ENCODE data around the gene LAMC3. TPM values are rescaled to one million over a fixed set of nuclear protein-coding genes. Genes with fewer than 3 reads are reported as not detected.

The LAMC3 gene
- total RNA-seq, 2 donors from 2014 or later = not detected

DNA sequence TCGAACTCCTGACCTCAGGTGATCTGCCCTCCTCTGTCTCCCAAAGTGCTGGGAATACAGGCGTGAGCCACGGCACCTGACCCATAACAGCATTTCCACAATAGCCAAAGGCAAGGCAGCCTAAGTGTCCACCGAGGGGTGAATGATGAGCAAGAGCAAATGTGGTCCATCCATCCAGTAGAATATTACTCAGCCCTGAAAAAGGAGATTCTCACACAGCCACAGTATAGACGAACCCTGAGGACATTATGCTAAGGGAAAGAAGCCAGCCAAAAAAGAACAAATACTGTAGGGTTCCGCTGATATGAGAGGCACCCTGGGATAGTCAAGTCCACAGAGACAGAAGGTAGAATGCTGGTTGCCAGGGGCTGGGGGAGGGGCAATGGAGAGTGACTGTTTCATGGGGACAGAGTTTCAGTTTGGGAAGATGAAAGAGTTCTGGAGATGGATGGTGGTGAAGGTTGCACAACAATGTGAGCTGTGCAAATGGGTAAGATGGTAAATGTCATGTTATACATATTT, 7.0 kb downstream of the LAMC3 start:
- DNase-seq (ENCODE audit: low spot score) = no peak
- no peak for ATAC-seq
- Mint-ChIP-seq H3K4me1 (ENCODE audit: low read depth in 2 of 2) (no peaks in the 10 kb centered on the region), H3K4me3 (no peak overlapping the region), H3K36me3 (no peaks in the 10 kb centered on the region), H3K9me3 (no peaks in the 10 kb centered on the region), H3K27ac (no peak overlapping the region), H3K27me3 (peaks cover 0 to 17% of the 10 kb centered on the region in 2 donors)

DNA sequence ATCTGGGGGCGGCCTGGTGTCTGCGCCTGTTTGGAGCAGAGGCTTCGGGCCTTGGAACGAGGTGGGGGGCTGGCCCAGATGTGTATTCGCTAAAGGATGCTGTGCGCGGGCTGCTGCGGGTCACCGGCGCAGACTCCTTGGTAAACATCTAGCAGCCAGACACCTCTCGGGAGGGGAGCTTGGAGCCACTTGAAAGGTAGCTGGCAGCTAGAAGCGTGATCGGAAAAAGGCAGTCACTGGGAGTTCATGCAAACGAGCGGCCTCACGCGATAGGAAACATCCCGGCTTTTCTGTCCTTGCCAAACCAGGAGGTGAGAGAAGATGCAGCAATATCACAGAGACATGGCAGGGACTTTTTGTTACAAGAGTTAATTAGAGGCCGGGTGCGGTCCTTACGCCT, 8.1 kb downstream of the LAMC3 start:
- no peak for DNase-seq (ENCODE audit: low spot score)
- no peaks in the 10 kb centered on the region for H3K36me3 Mint-ChIP-seq
- H3K9me3 Mint-ChIP-seq = no peaks in the 10 kb centered on the region
- no peak overlapping the region for H3K27ac Mint-ChIP-seq
- no peaks in the 10 kb centered on the region for H3K4me1 Mint-ChIP-seq (ENCODE audit: low read depth in 2 of 2)
- peaks cover 0 to 14% of the 10 kb centered on the region in 2 donors for H3K27me3 Mint-ChIP-seq
- no peak overlapping the region for H3K4me3 Mint-ChIP-seq
- no peak for ATAC-seq

GRCh38 chr9:131018621-131019020, 9.6 kb downstream of the LAMC3 start:
- Mint-ChIP-seq H3K9me3 (no peaks in the 10 kb centered on the region), H3K27ac (no peak overlapping the region)

GRCh38 chr9:131019388-131020239, 10.6 kb downstream of the LAMC3 start:
- Mint-ChIP-seq H3K36me3 (no peaks in the 10 kb centered on the region), H3K4me3 (no peak overlapping the region), H3K27ac (no peak overlapping the region), H3K4me1 (ENCODE audit: low read depth in 2 of 2) (no peaks in the 10 kb centered on the region), H3K27me3 (peaks cover 0 to 14% of the 10 kb centered on the region in 2 donors), H3K9me3 (no peaks in the 10 kb centered on the region)
- DNase-seq (ENCODE audit: low spot score) = no peak
- no peak for ATAC-seq

More at GRCh38 chr9:131018621-131019020, 9.6 kb downstream of the LAMC3 start:
- H3K4me3 Mint-ChIP-seq = no peak overlapping the region
- no peaks in the 10 kb centered on the region for H3K36me3 Mint-ChIP-seq
- H3K4me1 Mint-ChIP-seq (ENCODE audit: low read depth in 2 of 2) = no peaks in the 10 kb centered on the region
- no peak for ATAC-seq
- H3K27me3 Mint-ChIP-seq = peaks cover 0 to 16% of the 10 kb centered on the region in 2 donors
- no peak for DNase-seq (ENCODE audit: low spot score)

DNA sequence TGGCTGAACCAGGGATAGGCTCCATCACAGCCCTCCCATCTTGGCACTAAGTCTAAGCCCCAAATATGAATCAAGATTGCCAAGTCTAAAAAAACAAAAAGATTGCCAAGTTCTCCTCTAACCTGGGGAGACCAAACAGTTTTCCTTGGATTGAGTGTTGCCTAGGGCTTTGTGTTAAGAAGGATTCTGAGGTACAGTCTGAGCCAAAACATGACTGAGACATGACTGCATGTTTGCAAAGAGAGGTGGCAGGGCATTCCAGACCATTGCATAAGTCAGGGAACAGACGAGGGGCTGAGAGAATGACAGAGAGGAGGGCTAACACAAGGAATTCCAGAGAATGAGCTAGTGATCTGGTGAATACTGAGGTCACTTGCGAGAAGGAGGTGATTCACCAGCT, 11.4 kb downstream of the LAMC3 start:
- no peaks in the 10 kb centered on the region for H3K9me3 Mint-ChIP-seq
- H3K4me1 Mint-ChIP-seq (ENCODE audit: low read depth in 2 of 2) = no peaks in the 10 kb centered on the region
- peaks cover 0 to 14% of the 10 kb centered on the region in 2 donors for H3K27me3 Mint-ChIP-seq
- no peak overlapping the region for H3K4me3 Mint-ChIP-seq
- no peaks in the 10 kb centered on the region for H3K36me3 Mint-ChIP-seq
- H3K27ac Mint-ChIP-seq = no peak overlapping the region
- DNase-seq (ENCODE audit: low spot score) (no peak), ATAC-seq (no peak)

- DNase-seq (ENCODE audit: low spot score) (no peak), ATAC-seq (no peak)
- Mint-ChIP-seq H3K36me3 (no peaks in the 10 kb centered on the region), H3K4me1 (ENCODE audit: low read depth in 2 of 2) (no peaks in the 10 kb centered on the region), H3K4me3 (no peak overlapping the region), H3K9me3 (no peaks in the 10 kb centered on the region), H3K27me3 (peaks cover 0 to 12% of the 10 kb centered on the region in 2 donors), H3K27ac (no peak overlapping the region)
Observed at GRCh38 chr9:131020862-131021261, 11.9 kb downstream of the LAMC3 start.

GRCh38 chr9:131021785-131022184, 12.8 kb downstream of the LAMC3 start:
- Mint-ChIP-seq H3K4me1 (ENCODE audit: low read depth in 2 of 2) (no peaks in the 10 kb centered on the region), H3K4me3 (no peak overlapping the region), H3K9me3 (no peaks in the 10 kb centered on the region), H3K36me3 (no peaks in the 10 kb centered on the region), H3K27ac (no peak overlapping the region), H3K27me3 (peaks cover 0 to 8% of the 10 kb centered on the region in 2 donors)
- ATAC-seq (no peak), DNase-seq (ENCODE audit: low spot score) (no peak)

DNA sequence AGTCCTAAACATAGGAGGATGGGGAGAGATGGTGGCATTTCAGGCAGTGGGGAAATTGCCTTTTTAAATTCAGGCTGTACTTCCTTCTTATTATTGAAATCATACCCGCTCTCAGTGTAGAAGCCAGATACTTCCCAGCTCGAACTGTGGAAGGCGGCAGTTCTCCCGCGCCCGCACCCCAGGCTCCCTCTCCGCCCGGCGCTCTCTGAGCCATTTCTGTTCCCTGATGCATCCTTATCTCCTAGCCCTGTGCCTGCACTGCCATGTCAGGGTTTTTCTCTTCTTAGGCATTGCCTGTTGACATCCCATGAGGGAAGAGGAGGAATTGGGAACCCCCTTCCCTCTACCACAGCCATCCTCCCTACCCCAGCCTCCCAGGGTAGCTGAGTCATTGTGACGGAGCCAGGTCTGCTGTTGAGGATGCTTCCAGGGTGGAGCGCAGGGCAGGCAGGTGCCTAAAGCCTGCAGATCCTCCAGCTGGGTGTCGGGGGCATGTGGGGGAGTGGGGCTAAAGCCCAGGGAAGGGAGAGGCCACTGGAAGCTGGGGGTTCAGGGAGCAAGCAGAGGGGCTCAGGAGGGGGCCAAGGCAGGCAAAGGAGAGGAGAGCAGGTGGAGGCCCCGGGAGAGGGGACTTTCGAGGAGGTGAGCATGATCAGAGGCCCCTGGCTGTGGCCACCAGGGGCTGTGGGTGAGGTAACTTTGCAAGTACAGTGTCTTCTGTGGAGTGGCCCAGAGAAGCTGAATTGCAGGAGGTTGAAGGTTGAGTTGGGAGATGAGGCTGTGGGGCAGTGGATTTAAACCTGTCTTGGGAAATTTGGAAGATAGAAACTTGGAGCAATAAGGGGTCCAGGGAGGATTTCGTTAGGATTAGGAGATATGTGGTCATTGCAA, 16.2 kb downstream of the LAMC3 start:
- Mint-ChIP-seq H3K27me3 (peaks cover 0 to 5% of the 10 kb centered on the region in 2 donors), H3K36me3 (no peaks in the 10 kb centered on the region), H3K4me1 (ENCODE audit: low read depth in 2 of 2) (no peaks in the 10 kb centered on the region), H3K4me3 (no peak overlapping the region), H3K9me3 (no peaks in the 10 kb centered on the region), H3K27ac (no peak overlapping the region)
- no peak for ATAC-seq
- no peak for DNase-seq (ENCODE audit: low spot score)

GRCh38 chr9:131025953-131026858, 17.2 kb downstream of the LAMC3 start:
- no peak overlapping the region for H3K27ac Mint-ChIP-seq
- H3K36me3 Mint-ChIP-seq = no peaks in the 10 kb centered on the region
- ATAC-seq = peak in 1 of 2 donors; percentile 8
- peaks cover 0 to 2% of the 10 kb centered on the region in 2 donors for H3K27me3 Mint-ChIP-seq
- DNase-seq (ENCODE audit: low spot score) = no peak
- no peaks in the 10 kb centered on the region for H3K4me1 Mint-ChIP-seq (ENCODE audit: low read depth in 2 of 2)
- no peaks in the 10 kb centered on the region for H3K9me3 Mint-ChIP-seq
- H3K4me3 Mint-ChIP-seq = no peak overlapping the region

GRCh38 chr9:131027048-131027871, 18.3 kb downstream of the LAMC3 start:
- no peak overlapping the region for H3K27ac Mint-ChIP-seq
- peaks cover 2% of the 10 kb centered on the region in 2 donors for H3K27me3 Mint-ChIP-seq
- no peak for ATAC-seq
- H3K36me3 Mint-ChIP-seq = no peaks in the 10 kb centered on the region
- no peak for DNase-seq (ENCODE audit: low spot score)
- no peak overlapping the region for H3K4me3 Mint-ChIP-seq
- no peaks in the 10 kb centered on the region for H3K4me1 Mint-ChIP-seq (ENCODE audit: low read depth in 2 of 2)
- H3K9me3 Mint-ChIP-seq = no peaks in the 10 kb centered on the region

DNA sequence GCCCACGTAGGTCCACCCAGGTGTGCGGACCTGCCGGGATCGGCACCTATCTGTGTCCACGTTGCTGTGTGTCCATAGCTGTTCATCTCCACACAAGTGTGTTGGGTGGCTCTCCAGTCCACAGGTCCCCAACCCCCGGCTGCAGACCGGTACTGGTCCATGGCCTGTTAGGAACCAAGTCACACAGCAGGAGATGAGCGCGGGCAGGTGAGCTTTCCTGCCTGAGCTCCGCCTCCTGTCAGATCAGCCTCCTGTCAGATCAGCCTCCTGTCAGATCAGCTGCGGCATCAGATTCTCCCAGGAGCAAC, 18.9 kb downstream of the LAMC3 start:
- Mint-ChIP-seq H3K4me3 (no peak overlapping the region), H3K27ac (no peak overlapping the region), H3K36me3 (no peaks in the 10 kb centered on the region), H3K27me3 (peaks cover 1 to 8% of the 10 kb centered on the region in 2 donors), H3K4me1 (ENCODE audit: low read depth in 2 of 2) (no peaks in the 10 kb centered on the region), H3K9me3 (no peaks in the 10 kb centered on the region)
- DNase-seq (ENCODE audit: low spot score) = no peak
- no peak for ATAC-seq

DNA sequence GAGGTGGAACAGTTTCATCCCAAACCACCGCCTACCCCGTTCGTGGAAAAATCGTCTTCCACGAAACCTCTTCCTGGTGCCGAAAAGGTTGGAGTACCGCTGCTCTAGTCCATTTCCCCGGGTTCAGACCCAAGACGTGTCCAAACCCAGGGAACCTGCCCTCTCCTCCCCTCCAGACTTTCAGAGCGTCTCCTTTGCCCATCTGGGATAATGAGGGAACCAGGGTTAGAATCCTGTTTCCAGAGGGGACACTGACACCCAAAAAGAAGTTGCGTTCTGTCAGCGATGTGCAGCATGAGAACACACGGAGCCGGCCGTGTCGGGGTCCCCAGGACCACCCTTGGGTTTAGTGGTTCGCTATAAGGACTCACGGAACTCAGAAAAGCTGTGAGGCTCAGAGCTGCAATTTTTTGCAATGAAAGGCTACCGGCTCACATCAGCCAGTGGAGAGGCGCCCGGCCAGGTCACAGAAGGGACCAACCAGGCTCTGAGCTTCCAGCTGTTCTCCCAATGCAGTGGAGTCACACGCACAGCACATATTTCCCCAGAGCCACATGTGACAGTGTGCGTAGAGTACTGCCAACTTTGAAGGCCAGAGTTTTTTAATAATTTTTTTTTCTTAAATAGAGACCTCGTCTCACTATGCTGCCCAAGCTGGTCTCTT, 19.4 kb downstream of the LAMC3 start:
- H3K27me3 Mint-ChIP-seq = peaks cover 3 to 8% of the 10 kb centered on the region in 2 donors
- no peak for DNase-seq (ENCODE audit: low spot score)
- H3K9me3 Mint-ChIP-seq = no peaks in the 10 kb centered on the region
- no peaks in the 10 kb centered on the region for H3K36me3 Mint-ChIP-seq
- no peak overlapping the region for H3K4me3 Mint-ChIP-seq
- no peak overlapping the region for H3K27ac Mint-ChIP-seq
- no peak for ATAC-seq
- peaks cover 0 to 2% of the 10 kb centered on the region in 2 donors for H3K4me1 Mint-ChIP-seq (ENCODE audit: low read depth in 2 of 2)
